ENCODE results near the gene SEMA3B. TPM values are rescaled to one million over a fixed set of nuclear protein-coding genes. Genes with fewer than 3 reads are reported as not detected.

The SEMA3B gene
- total and polyA plus RNA-seq, 8 donors = 40.1 to 310 (median 103) TPM

DNA sequence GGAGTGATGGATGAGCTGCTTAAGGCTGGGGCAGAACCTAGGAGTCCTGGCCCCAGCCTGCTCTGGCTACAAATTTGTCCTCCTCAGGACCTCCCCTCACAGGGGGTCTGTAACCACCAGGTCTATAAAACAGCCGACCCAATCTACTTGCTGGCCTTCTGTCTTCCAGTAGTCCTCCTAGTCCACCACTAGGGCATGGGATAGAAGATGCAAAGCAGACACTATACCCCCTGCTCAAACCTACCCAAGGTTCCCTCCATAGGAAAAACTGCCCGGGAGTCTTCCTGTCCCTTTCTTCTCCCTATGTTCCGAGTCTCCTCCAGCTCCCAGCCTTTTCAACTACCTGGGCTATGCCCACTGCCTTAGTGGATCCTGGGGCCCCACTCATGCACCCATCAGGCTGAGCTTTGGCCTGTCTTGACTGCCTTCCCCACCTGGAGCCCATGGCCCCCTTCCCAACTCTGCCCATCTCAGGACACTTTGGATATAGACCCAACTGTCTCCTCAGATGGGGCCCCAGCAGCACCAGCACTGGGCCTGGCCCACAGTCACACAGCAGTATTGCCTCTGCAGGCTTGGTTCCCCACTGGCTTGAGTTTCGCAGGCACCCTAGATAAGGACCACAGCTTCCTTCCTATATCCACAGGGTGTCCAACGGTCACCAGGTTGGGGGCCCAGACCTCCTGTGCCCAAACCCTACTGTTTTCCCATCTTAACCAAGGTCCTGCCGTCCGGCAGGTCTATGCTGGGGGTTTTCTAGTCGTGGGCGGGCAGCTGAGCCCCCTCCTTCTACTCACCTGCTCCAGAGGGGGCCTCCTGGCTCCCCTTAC is 29.2 kb downstream of the SEMA3B start:
- no peaks in the 10 kb centered on the region for H3K27me3 ChIP-seq
- 25 to 40% (median 26%) methylated on average over 9 of the region's 9 CpGs for WGBS, 5 donors
- H3K36me3 ChIP-seq = peaks cover 7 to 15% (median 8%) of the 10 kb centered on the region in 4 donors
- intact Hi-C loops (cut with DNase I; ENCODE audit: low total_unique reads) = no loop called here
- peak overlapping the region; percentile 92 to 96 (median 95) for H3K27ac ChIP-seq
- no peaks in the 10 kb centered on the region for H3K9me3 ChIP-seq
- no peak for TF ChIP-seq EP300 (IDR thresholded peaks at IDR 0.05)
- TF ChIP-seq, protein P1, sequence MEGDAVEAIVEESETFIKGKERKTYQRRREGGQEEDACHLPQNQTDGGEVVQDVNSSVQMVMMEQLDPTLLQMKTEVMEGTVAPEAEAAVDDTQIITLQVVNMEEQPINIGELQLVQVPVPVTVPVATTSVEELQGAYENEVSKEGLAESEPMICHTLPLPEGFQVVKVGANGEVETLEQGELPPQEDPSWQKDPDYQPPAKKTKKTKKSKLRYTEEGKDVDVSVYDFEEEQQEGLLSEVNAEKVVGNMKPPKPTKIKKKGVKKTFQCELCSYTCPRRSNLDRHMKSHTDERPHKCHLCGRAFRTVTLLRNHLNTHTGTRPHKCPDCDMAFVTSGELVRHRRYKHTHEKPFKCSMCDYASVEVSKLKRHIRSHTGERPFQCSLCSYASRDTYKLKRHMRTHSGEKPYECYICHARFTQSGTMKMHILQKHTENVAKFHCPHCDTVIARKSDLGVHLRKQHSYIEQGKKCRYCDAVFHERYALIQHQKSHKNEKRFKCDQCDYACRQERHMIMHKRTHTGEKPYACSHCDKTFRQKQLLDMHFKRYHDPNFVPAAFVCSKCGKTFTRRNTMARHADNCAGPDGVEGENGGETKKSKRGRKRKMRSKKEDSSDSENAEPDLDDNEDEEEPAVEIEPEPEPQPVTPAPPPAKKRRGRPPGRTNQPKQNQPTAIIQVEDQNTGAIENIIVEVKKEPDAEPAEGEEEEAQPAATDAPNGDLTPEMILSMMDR (IDR thresholded peaks at IDR 0.05) = peak in 2 of 7 experiments; percentile 10 to 16
- TF ChIP-seq POLR2A (IDR thresholded peaks at IDR 0.05) = no peak
- H3K4me1 ChIP-seq = peaks cover 37 to 66% (median 59%) of the 10 kb centered on the region in 4 donors
- peak in 1 of 2 donors; percentile 44 for DNase-seq
- H3K4me3 ChIP-seq = peak overlapping the region; percentile 67 to 73 (median 70)

- Histone ChIP-seq H3K27me3 (no peaks in the 10 kb centered on the region), H3K9me3 (no peaks in the 10 kb centered on the region), H3K36me3 (peaks cover 7 to 15% (median 8%) of the 10 kb centered on the region in 4 donors), H3K4me3 (peak within 1 kb of the TSS; percentile 67 to 73 (median 70)), H3K27ac (peak within 1 kb of the TSS; percentile 92 to 96 (median 95)), H3K4me1 (peaks cover 37 to 68% (median 59%) of the 10 kb centered on the region in 4 donors)
- TF ChIP-seq EP300 (IDR thresholded peaks at IDR 0.05) (no peak), POLR2A (IDR thresholded peaks at IDR 0.05) (peak in 2 of 4 donors; percentile 48 to 84), POLR2AphosphoS5 (IDR thresholded peaks at IDR 0.05) (peak; percentile 87 to 98 (median 97))
- TF ChIP-seq, protein P1 (IDR thresholded peaks at IDR 0.05) = peak in 5 of 7 experiments; percentile 21 to 68 (median 45)
- intact Hi-C loops (cut with DNase I; ENCODE audit: low total_unique reads) = no loop called here
- WGBS, 5 donors = 1% methylated on average over 32 to 61 of the region's 61 CpGs
- peak; percentile 100 for DNase-seq
Observed at GRCh38 chr3:50298836-50299637, 30.1 kb downstream of the SEMA3B start, which contains the start of the genes HYAL3 and NAA80. Gene HYAL3, minus strand, starts transcription at chr3:50299405. Its CDS starts 3,803 bp downstream, at chr3:50295602. Gene NAA80, minus strand, starts transcription at chr3:50299405. Its CDS starts 1,942 bp downstream, at chr3:50297463.

- intact Hi-C loops (cut with DNase I; ENCODE audit: low total_unique reads) = no loop called here
- Histone ChIP-seq H3K9me3 (no peaks in the 10 kb centered on the region), H3K36me3 (peaks cover 7 to 15% (median 8%) of the 10 kb centered on the region in 4 donors), H3K27ac (peak overlapping the region; percentile 71 to 96 (median 95)), H3K4me3 (peak overlapping the region; percentile 47 to 72 (median 68)), H3K27me3 (no peaks in the 10 kb centered on the region), H3K4me1 (peaks cover 37 to 68% (median 59%) of the 10 kb centered on the region in 4 donors)
- DNase-seq = no peak
- TF ChIP-seq POLR2A (IDR thresholded peaks at IDR 0.05) (no peak), POLR2AphosphoS5 (IDR thresholded peaks at IDR 0.05) (peak in 2 of 3 donors; percentile 2 to 30), EP300 (IDR thresholded peaks at IDR 0.05) (no peak)
- TF ChIP-seq, protein P1 (IDR thresholded peaks at IDR 0.05) = no peak
- 0 to 2% (median 1%) methylated on average over 7 to 12 of the region's 12 CpGs for WGBS, 5 donors
Observed at GRCh38 chr3:50299638-50299928, 30.6 kb downstream of the SEMA3B start.
